ENCODE measurements around the gene ESD.
"Not testable (repeated sequence)": the region's sequence is repeated elsewhere in the genome, so short reads cannot be mapped to it uniquely, and the experiment has no call there.

ESD gene

DNA sequence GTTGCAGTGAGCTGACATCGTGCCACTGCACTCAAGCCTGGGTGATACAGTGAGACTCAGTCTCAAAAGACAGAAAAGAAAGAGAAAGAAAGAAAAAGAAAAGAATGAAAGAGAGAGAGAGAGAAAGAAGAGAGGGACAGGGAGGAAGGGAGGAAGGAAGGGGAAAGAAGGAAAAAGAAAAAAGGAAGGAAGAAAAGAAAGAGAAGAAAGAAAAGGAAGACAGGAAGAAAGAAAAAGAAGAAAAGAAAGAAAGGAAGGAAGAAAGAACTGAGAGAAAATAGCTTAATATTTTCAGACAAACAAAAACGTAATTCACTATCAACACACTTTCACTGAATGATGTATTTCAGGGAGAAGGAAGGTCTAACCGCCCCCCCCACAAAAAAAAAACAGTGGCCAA is 39.3 kb downstream of the ESD start:
- Histone ChIP-seq H3K79me2 (ENCODE audit: control insufficient read depth, low read length) (no peaks in the 10 kb centered on the region), H3K36me3 (ENCODE audit: control insufficient read depth, low read length) (0 out of 2 replicates have a peak, but pooled peaks cover 4% of the 10 kb centered on the region), H3K27ac (ENCODE audit: low read depth, low read length) (no peak overlapping the region), H3K9me3 (ENCODE audit: control insufficient read depth, insufficient read depth, low read length) (no peaks in the 10 kb centered on the region), H3K27me3 (ENCODE audit: control insufficient read depth, low read length) (no peaks in the 10 kb centered on the region), H4K20me1 (ENCODE audit: control insufficient read depth, insufficient read depth, low read depth, low read length) (no peaks in the 10 kb centered on the region), H3K9me2 (replicated peaks; ENCODE audit: control insufficient read depth, low read length) (no peaks in the 10 kb centered on the region), H3F3A (ENCODE audit: control insufficient read depth, insufficient read depth) (0 out of 2 replicates have a peak, but pooled peaks cover 4% of the 10 kb centered on the region), H3K4me1 (ENCODE audit: control insufficient read depth, low read length) (peaks cover 20% of the 10 kb centered on the region), H3K4me2 (ENCODE audit: low read length) (no peak overlapping the region), H3K4me3 (ENCODE audit: low read length) (no peak overlapping the region)
- TF ChIP-seq EZH2phosphoT487 (IDR thresholded peaks at IDR 0.05; ENCODE audit: borderline replicate concordance, low read length) = no peak
- TF ChIP-seq CTCF (IDR thresholded peaks at IDR 0.05; ENCODE audit: low read depth, low read length, poor library complexity, severe bottlenecking) = no peak

DNA sequence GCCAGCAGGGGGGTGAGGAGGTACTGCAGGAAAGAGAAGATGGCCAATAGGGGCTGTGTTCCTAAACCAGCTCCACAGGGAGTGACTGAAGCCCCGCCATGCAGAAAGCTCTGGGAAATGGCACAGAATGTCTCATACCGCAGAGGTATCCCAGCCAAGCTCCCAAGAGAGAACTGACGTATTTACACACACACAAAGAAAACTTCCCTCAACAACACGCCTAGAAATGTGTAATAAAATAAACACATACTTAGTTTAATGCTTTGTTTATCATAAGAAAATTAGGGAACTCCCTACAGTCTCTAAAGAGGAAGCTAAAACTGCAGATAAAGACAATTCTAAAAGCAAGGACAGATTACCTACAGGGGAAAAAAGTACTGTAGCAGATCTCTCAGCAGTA is 40.0 kb downstream of the ESD start:
- H3K79me2 ChIP-seq (ENCODE audit: control insufficient read depth, low read length) = no peaks in the 10 kb centered on the region
- no peaks in the 10 kb centered on the region for H3K27me3 ChIP-seq (ENCODE audit: control insufficient read depth, low read length)
- H3F3A ChIP-seq (ENCODE audit: control insufficient read depth, insufficient read depth) = 0 out of 2 replicates have a peak, but pooled peaks cover 7% of the 10 kb centered on the region
- H3K4me2 ChIP-seq (ENCODE audit: low read length) = no peak overlapping the region
- no peaks in the 10 kb centered on the region for H4K20me1 ChIP-seq (ENCODE audit: control insufficient read depth, insufficient read depth, low read depth, low read length)
- TF ChIP-seq CTCF (IDR thresholded peaks at IDR 0.05; ENCODE audit: low read depth, low read length, poor library complexity, severe bottlenecking) (no peak), EZH2phosphoT487 (IDR thresholded peaks at IDR 0.05; ENCODE audit: borderline replicate concordance, low read length) (no peak)
- H3K4me1 ChIP-seq (ENCODE audit: control insufficient read depth, low read length) = peaks cover 24% of the 10 kb centered on the region
- H3K27ac ChIP-seq (ENCODE audit: low read depth, low read length) = no peak overlapping the region
- H3K9me2 ChIP-seq (replicated peaks; ENCODE audit: control insufficient read depth, low read length) = no peaks in the 10 kb centered on the region
- no peaks in the 10 kb centered on the region for H3K9me3 ChIP-seq (ENCODE audit: control insufficient read depth, insufficient read depth, low read length)
- H3K4me3 ChIP-seq (ENCODE audit: low read length) = no peak overlapping the region
- H3K36me3 ChIP-seq (ENCODE audit: control insufficient read depth, low read length) = peaks cover 7% of the 10 kb centered on the region

GRCh38 chr13:46755508-46755907 is 41.5 kb downstream of the ESD start:
- H3K79me2 ChIP-seq (ENCODE audit: control insufficient read depth, low read length); H3K4me3 ChIP-seq (ENCODE audit: low read length); H3K27me3 ChIP-seq (ENCODE audit: control insufficient read depth, low read length); H3K27ac ChIP-seq (ENCODE audit: low read depth, low read length); H3K9me2 ChIP-seq (replicated peaks; ENCODE audit: control insufficient read depth, low read length); H3K9me3 ChIP-seq (ENCODE audit: control insufficient read depth, insufficient read depth, low read length); H4K20me1 ChIP-seq (ENCODE audit: control insufficient read depth, insufficient read depth, low read depth, low read length); H3K4me2 ChIP-seq (ENCODE audit: low read length): not testable (repeated sequence)
- Histone ChIP-seq H3K4me1 (ENCODE audit: control insufficient read depth, low read length) (peaks cover 37% of the 10 kb centered on the region), H3F3A (ENCODE audit: control insufficient read depth, insufficient read depth) (peaks cover 10% of the 10 kb centered on the region; the same call in 1 of the 2 replicates), H3K36me3 (ENCODE audit: control insufficient read depth, low read length) (peaks cover 17% of the 10 kb centered on the region)

DNA sequence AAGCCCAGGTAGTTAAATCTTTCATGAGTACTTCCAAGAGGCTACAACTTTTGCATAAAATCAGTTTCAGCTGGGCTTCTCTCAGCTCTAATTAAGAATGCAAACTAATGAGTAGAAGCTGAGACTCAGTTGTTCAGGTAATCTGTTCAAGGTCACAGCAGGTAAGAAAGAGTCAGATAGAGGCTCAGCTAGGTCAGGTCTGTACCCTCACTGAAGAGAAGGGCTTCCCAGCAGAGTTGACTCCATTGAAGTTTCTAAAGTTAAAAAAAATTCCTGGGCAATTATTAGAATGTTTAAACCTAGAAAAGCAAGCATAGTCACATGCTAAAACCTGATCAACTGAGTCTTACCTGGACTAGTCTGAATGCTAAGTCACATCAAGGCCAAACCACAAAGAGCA is 42.1 kb downstream of the ESD start:
- Histone ChIP-seq H3K4me2 (ENCODE audit: low read length) (no peak overlapping the region), H3K4me1 (ENCODE audit: control insufficient read depth, low read length) (peaks cover 32% of the 10 kb centered on the region)

More for the DNA sequence above, 42.1 kb downstream of the ESD start:
- Histone ChIP-seq H4K20me1 (ENCODE audit: control insufficient read depth, insufficient read depth, low read depth, low read length) (no peaks in the 10 kb centered on the region), H3K27me3 (ENCODE audit: control insufficient read depth, low read length) (no peaks in the 10 kb centered on the region), H3F3A (ENCODE audit: control insufficient read depth, insufficient read depth) (peaks cover 10% of the 10 kb centered on the region; the same call in 1 of the 2 replicates), H3K9me3 (ENCODE audit: control insufficient read depth, insufficient read depth, low read length) (no peaks in the 10 kb centered on the region), H3K27ac (ENCODE audit: low read depth, low read length) (no peak overlapping the region), H3K4me3 (ENCODE audit: low read length) (no peak overlapping the region), H3K36me3 (ENCODE audit: control insufficient read depth, low read length) (peaks cover 21% of the 10 kb centered on the region), H3K9me2 (replicated peaks; ENCODE audit: control insufficient read depth, low read length) (no peaks in the 10 kb centered on the region), H3K79me2 (ENCODE audit: control insufficient read depth, low read length) (no peaks in the 10 kb centered on the region)
- TF ChIP-seq EZH2phosphoT487 (IDR thresholded peaks at IDR 0.05; ENCODE audit: borderline replicate concordance, low read length) (no peak), CTCF (IDR thresholded peaks at IDR 0.05; ENCODE audit: low read depth, low read length, poor library complexity, severe bottlenecking) (no peak)
